Sigmoid colon (tissue), 7 donors: ENCODE measurements around the gene SORCS2. TPM values are rescaled to one million over a fixed set of nuclear protein-coding genes. Genes with fewer than 3 reads are reported as not detected.

Experiments
- DNase-seq: peaks from one replicate; pipeline ENCODE4 v3.0.0-alpha.2; 2019
- H3K27ac ChIP-seq, 4 donors: fragments of 200-600 bp; sonication (generic); one replicate each; pipeline ENCODE4 v1.5.1; 2016 to 2019; ENCODE audit warnings: mild to moderate bottlenecking in 1 of 4
- H3K27me3 ChIP-seq, 3 donors: fragments of 200-600 bp; sonication (generic); one replicate each; pipeline ENCODE4 v1.5.1; 2019; ENCODE audit warnings: mild to moderate bottlenecking in 1 of 3
- H3K36me3 ChIP-seq, 4 donors: fragments of 200-600 bp; sonication (generic); one replicate each; pipeline ENCODE4 v1.5.1; 2016 to 2019
- H3K4me1 ChIP-seq, 4 donors: fragments of 200-600 bp; sonication (generic); one replicate each; pipeline ENCODE4 v1.5.1; 2017 to 2019
- H3K4me3 ChIP-seq, 4 donors: fragments of 200-600 bp; sonication (generic); one replicate each; pipeline ENCODE4 v1.5.1; 2017 to 2019; ENCODE audit warnings: mild to moderate bottlenecking in 2 of 4, moderate library complexity in 1 of 4
- H3K9me3 ChIP-seq, 4 donors: fragments of 200-600 bp in 3 of 4; sonication (generic) in 3 of 4; one replicate each; pipeline versions ENCODE4 v1.5.1 to v1.6.1; 2013 to 2019
- EP300 ChIP-seq, 4 donors: sonication (generic); formaldehyde crosslinking; IDR thresholded peaks; one replicate each; pipeline ENCODE4 v1.6.1; 2017; ENCODE audit warnings: antibody characterized with exemption in 4 of 4
- POLR2A ChIP-seq, 2 donors: fragments of 450-650 bp; IDR thresholded peaks; one replicate each; pipeline ENCODE4 v1.6.1; 2016; ENCODE audit warnings: antibody characterized with exemption in 2 of 2, mild to moderate bottlenecking in 2 of 2, moderate library complexity in 2 of 2
- POLR2AphosphoS5 ChIP-seq, 4 donors: sonication (generic); formaldehyde crosslinking; IDR thresholded peaks; one replicate each; pipeline ENCODE4 v1.6.1; 2017; ENCODE audit warnings: antibody characterized with exemption in 4 of 4
- WGBS, 2 donors: extraction: QIAGEN DNeasy Blood & Tissue Kit; methylation state at CpG; one replicate each; pipeline ENCODE4 v1.1.7; 2013; 5-methylcytosine and 5-hydroxymethylcytosine counted together
- intact Hi-C: fragments of 100-400 bp; cut with DNase I; formaldehyde crosslinking; loops from one replicate; pipeline ENCODE4 v1.15.1; 2023
- polyA plus RNA-seq, 3 donors: library from polyadenylated mRNA; stranded (reverse); fragments of 200-250 nt; gene quantifications; one replicate each; pipeline ENCODE4 v1.2.3, GENCODE V29; 2013
- total RNA-seq, 4 donors: library from RNA; depleted of rRNA; stranded (reverse); fragments of >200 nt; gene quantifications; one replicate each; pipeline ENCODE4 v1.1.0, GENCODE V29; 2016
- TF ChIP-seq, protein P1 (sequence below), 4 experiments: fragments of 450-650 bp in 3 of 4; fragments of 200-600 bp in 1 of 4; IDR thresholded peaks; one replicate each; pipeline ENCODE4 v1.5.1; 2016 to 2019; ENCODE audit warnings: antibody characterized with exemption in 4 of 4, mild to moderate bottlenecking in 3 of 4, moderate library complexity in 2 of 4
- donor health status: healthy with polysubstance abuse.
- donor health status: Bipolar disorder and iron deficiency.
- donor health status: healthy.

SORCS2 gene
- total and polyA plus RNA-seq, 7 donors: 1.8 to 6.4 (median 3.9) TPM; not detected in 2

DNA sequence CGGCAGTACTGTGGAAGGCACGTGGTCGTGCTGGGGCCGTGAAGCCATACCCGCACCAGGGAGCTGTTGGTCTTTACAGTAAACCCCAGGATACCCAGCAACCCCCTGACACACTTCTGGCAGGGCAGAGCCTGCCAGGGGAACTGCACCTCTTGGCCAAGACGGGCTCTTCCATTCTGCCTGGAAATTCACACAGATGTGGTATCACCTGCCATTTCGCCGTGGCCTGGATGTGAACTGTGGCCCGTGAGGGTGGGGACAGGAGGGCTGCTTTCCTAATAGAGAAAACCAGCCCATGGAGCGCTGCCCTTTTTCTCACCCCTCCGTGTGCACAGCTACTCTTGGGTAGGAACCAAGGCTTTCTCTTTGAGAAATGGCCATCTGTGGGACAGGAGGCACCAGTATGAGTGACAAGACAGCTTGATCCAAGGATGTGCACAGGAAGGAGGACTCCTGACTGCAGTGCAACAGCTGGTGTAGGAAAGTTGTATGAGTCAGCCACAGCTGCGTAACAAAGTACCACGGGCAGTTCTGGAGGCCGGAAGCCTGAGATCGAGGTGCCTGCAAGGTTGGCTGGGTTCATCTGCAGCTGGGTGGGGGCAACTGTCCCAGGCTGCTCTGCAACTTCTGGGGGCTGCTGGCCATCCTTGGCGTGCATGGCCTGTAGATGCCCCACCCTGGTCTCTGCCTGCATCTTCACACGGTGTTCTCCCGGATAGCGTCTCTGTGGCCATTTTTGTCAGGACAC lies 146.7 kb downstream of the SORCS2 start:
- no peaks in the 10 kb centered on the region for H3K27me3 ChIP-seq
- no peak overlapping the region for H3K27ac ChIP-seq
- H3K36me3 ChIP-seq: no peaks in the 10 kb centered on the region
- TF ChIP-seq POLR2AphosphoS5 (IDR thresholded peaks at IDR 0.05): no peak
- TF ChIP-seq, protein P1, sequence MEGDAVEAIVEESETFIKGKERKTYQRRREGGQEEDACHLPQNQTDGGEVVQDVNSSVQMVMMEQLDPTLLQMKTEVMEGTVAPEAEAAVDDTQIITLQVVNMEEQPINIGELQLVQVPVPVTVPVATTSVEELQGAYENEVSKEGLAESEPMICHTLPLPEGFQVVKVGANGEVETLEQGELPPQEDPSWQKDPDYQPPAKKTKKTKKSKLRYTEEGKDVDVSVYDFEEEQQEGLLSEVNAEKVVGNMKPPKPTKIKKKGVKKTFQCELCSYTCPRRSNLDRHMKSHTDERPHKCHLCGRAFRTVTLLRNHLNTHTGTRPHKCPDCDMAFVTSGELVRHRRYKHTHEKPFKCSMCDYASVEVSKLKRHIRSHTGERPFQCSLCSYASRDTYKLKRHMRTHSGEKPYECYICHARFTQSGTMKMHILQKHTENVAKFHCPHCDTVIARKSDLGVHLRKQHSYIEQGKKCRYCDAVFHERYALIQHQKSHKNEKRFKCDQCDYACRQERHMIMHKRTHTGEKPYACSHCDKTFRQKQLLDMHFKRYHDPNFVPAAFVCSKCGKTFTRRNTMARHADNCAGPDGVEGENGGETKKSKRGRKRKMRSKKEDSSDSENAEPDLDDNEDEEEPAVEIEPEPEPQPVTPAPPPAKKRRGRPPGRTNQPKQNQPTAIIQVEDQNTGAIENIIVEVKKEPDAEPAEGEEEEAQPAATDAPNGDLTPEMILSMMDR (IDR thresholded peaks at IDR 0.05): no peak
- no peak for TF ChIP-seq EP300 (IDR thresholded peaks at IDR 0.05)
- no peak for TF ChIP-seq POLR2A (IDR thresholded peaks at IDR 0.05)
- peaks cover 0 to 11% (median 9%) of the 10 kb centered on the region in 4 donors for H3K4me1 ChIP-seq
- intact Hi-C loops: no loop called here
- DNase-seq: no peak
- 93 to 94% methylated on average over 19 of the region's 19 CpGs for WGBS, 2 donors
- H3K9me3 ChIP-seq: no peaks in the 10 kb centered on the region
- no peak overlapping the region for H3K4me3 ChIP-seq

DNA sequence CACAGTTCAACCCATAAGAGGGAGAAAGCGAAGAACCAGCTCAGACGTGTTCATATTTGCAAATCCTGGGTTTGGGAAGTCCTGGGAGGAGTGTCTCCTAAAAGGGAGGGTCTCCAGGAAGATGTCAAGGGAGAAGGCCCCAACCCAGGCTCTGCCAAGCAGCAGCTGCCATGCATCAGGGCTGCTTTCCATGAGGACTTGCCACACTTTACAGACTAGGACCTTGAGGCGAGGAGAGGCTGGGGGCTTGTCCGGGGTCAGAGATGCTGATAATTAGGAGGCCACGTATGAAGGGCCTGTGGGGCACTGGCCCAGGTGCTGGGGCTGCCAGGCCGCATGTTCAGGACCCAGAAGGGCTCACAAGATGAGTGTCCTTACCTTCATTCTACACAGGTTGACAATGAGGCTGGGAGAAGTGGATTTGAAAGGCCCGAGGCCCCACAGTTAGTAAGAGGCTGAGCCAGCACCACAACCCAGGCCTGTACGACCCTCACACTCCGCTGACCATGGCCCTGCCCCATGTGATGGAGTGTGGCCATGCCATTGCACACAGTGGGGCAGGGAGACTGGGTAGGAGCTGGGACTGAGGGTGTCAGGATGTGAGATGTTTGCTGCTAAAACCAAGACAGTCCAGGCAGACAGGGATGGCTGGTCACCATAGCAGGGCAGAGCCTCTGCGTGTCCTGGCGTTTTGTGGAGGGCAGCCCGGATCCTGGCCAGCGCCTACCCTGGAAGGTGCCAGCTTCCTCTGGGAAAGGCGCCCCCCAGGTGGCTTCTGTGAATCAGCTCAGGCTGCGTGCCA lies 147.6 kb downstream of the SORCS2 start:
- DNase-seq: no peak
- Histone ChIP-seq H3K36me3 (no peaks in the 10 kb centered on the region), H3K9me3 (no peaks in the 10 kb centered on the region), H3K4me3 (no peak overlapping the region), H3K27me3 (no peaks in the 10 kb centered on the region), H3K4me1 (peaks cover 0 to 11% (median 9%) of the 10 kb centered on the region in 4 donors), H3K27ac (no peak overlapping the region)
- intact Hi-C loops: no loop called here
- WGBS, 2 donors: 89 to 91% methylated on average over 15 of the region's 15 CpGs
- TF ChIP-seq POLR2AphosphoS5 (IDR thresholded peaks at IDR 0.05) (no peak), POLR2A (IDR thresholded peaks at IDR 0.05) (no peak), EP300 (IDR thresholded peaks at IDR 0.05) (no peak)
- TF ChIP-seq, protein P1 (IDR thresholded peaks at IDR 0.05): no peak

DNA sequence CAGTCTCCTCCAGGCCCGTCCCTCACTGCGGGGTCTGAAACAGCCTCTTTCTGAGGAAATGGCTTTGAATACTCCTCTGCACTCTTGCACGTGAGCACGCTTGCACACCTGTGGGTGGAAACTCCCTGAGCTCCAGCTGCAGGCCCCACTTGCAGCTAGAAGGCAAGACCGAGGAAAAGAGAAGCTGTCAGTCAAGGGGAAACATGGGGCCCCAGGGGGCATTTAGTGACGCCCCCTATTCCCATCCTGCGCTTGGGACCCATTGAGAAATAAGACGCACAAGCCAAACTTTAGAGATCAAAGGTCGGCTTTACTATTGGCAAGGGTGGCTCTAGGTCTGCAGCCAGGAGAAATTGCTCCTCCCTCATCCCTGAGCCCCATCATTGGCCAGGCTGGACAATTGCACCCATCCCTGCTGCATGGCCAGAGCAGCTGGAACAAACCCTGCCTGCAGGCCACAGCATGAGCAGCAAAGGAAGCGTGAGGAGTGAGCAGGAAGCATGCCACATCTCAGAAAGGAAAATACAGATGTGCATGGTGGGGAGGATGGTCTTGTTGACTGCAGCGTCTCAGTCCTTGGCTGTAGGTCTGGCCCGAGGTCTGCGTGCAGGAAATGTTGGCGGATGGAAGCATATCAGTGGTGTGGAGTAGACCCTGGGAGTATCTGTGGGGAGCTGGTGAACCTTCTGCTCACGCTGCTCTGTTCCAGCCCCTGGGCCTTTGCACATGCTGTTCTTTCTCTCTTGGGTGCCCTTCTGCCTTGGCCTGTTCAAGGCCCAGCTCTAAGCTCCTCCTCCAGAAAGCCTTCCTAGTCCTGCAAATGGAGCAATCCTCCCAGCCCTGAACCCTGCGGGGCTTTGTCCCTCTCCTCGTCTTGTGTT lies 148.5 kb downstream of the SORCS2 start:
- DNase-seq: no peak
- intact Hi-C loops: no loop called here
- 80 to 86% methylated on average over 17 of the region's 17 CpGs for WGBS, 2 donors
- peaks cover 0 to 4% (median 3%) of the 10 kb centered on the region in 4 donors for H3K4me1 ChIP-seq
- no peak overlapping the region for H3K4me3 ChIP-seq
- TF ChIP-seq EP300 (IDR thresholded peaks at IDR 0.05) (no peak), POLR2AphosphoS5 (IDR thresholded peaks at IDR 0.05) (no peak), POLR2A (IDR thresholded peaks at IDR 0.05) (no peak)
- TF ChIP-seq, protein P1 (IDR thresholded peaks at IDR 0.05): no peak
- H3K27me3 ChIP-seq: no peaks in the 10 kb centered on the region
- H3K27ac ChIP-seq: no peak overlapping the region
- no peaks in the 10 kb centered on the region for H3K9me3 ChIP-seq
- H3K36me3 ChIP-seq: no peaks in the 10 kb centered on the region

DNA sequence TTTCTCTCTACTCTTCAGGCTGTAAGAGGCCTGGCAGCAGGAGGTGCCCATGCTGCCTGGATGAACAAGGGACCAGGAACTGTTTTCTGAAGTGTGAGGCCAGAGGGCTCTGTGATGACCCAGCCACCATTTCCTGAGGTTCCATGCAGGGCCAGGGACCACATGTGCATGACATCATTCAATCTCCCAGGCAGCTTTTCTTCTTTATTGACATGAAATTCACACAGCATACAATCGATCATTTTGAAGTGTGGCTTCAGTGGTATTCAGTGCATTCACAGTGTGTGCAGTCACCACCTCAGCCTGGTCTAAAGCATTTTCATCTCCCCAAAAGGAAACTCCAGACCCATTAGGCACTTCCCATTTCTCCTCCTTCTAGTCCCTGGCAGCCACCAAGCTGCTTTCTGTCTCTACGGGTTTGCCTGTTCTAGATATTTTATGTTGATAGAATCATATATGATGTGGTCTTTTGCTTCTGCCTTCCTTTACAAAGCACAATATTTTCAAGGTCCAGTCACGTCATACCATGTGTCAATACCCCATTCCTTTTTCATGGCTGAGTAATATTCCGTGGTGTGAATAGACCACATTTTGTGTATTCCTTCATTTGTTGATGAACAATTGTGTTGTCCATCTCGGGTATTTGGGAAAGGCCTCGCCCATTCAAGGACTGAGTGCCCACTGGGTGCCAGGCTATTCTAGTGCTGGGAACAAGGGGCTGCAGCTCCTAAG lies 149.3 kb downstream of the SORCS2 start:
- no peaks in the 10 kb centered on the region for H3K4me1 ChIP-seq
- TF ChIP-seq, protein P1 (IDR thresholded peaks at IDR 0.05): no peak
- TF ChIP-seq EP300 (IDR thresholded peaks at IDR 0.05) (no peak), POLR2A (IDR thresholded peaks at IDR 0.05) (no peak), POLR2AphosphoS5 (IDR thresholded peaks at IDR 0.05) (no peak)
- 84 to 86% methylated on average over 6 of the region's 6 CpGs for WGBS, 2 donors

More for the DNA sequence above, 149.3 kb downstream of the SORCS2 start:
- intact Hi-C loops: no loop called here
- Histone ChIP-seq H3K36me3 (no peaks in the 10 kb centered on the region), H3K27me3 (no peaks in the 10 kb centered on the region), H3K4me3 (no peak overlapping the region), H3K27ac (no peak overlapping the region), H3K9me3 (peaks cover 0 to 5% (median 2%) of the 10 kb centered on the region in 4 donors)
- no peak for DNase-seq
